HepG2 (cell line): ENCODE measurements around the gene MVP. TPM values are rescaled to one million over a fixed set of nuclear protein-coding genes. Genes with fewer than 3 reads are reported as not detected.

ENCODE experiments used
- BCL6 ChIP-seq: IDR thresholded peaks from 2 replicates; pipeline ENCODE4 v1.6.1; 2016; ENCODE audit warnings: missing genetic modification reagents, missing compliant biosample characterization
- CC2D1A ChIP-seq: sonication (generic); formaldehyde crosslinking; IDR thresholded peaks from 2 replicates; pipeline ENCODE4 v1.8.1; 2023; ENCODE audit warnings: mild to moderate bottlenecking, missing genetic modification reagents
- DNMT1 ChIP-seq: sonication (generic); formaldehyde crosslinking; IDR thresholded peaks from 2 replicates; pipeline ENCODE4 v1.5.1; 2020; ENCODE audit warnings: mild to moderate bottlenecking, missing genetic modification reagents
- ETV6 ChIP-seq: sonication (generic); formaldehyde crosslinking; conservative IDR thresholded peaks from 2 replicates; pipeline ENCODE4 v1.4.0; 2020; ENCODE audit warnings: missing genetic modification reagents
- HNRNPLL ChIP-seq: fragments of 200-400 bp; formaldehyde crosslinking; IDR thresholded peaks from 2 replicates; pipeline ENCODE4 v1.6.1; 2017; ENCODE audit warnings: mild to moderate bottlenecking, low read depth, low read length; ENCODE audit not compliant: poor library complexity, severe bottlenecking
- KLF15 ChIP-seq: sonication (generic); formaldehyde crosslinking; IDR thresholded peaks from 2 replicates; pipeline ENCODE4 v1.8.1; 2023; ENCODE audit warnings: borderline replicate concordance, mild to moderate bottlenecking, inconsistent platforms, missing genetic modification reagents, mixed read lengths
- MXD4 ChIP-seq: IDR thresholded peaks from 2 replicates; pipeline ENCODE4 v1.6.1; 2016; ENCODE audit warnings: mild to moderate bottlenecking, missing biosample characterization, missing genetic modification reagents
- PAX8 ChIP-seq: sonication (generic); formaldehyde crosslinking; IDR thresholded peaks from 2 replicates; pipeline ENCODE4 v1.8.0; 2022; ENCODE audit warnings: mild to moderate bottlenecking, missing genetic modification reagents, borderline replicate concordance
- POLR2AphosphoS2 ChIP-seq: IDR thresholded peaks from 2 replicates; pipeline ENCODE4 v1.6.1; 2011; ENCODE audit warnings: low read depth, low read length, improper control_type of control experiment
- RARG ChIP-seq: sonication (generic); formaldehyde crosslinking; IDR thresholded peaks from 2 replicates; pipeline ENCODE4 v1.4.0; 2020; ENCODE audit warnings: low read depth, mild to moderate bottlenecking, missing genetic modification reagents
- SP2 ChIP-seq: sonication (generic); formaldehyde crosslinking; IDR thresholded peaks from 2 replicates; pipeline ENCODE4 v1.5.1; 2020; ENCODE audit warnings: mild to moderate bottlenecking, missing genetic modification reagents
- SSRP1 ChIP-seq: IDR thresholded peaks from 2 replicates; pipeline ENCODE4 v1.6.1; 2016; ENCODE audit warnings: control low read depth
- XBP1 ChIP-seq: sonication (generic); formaldehyde crosslinking; IDR thresholded peaks from 2 replicates; pipeline ENCODE4 v1.5.0; 2020; ENCODE audit warnings: missing genetic modification reagents
- ZNF143 ChIP-seq: sonication (generic); formaldehyde crosslinking; IDR thresholded peaks from 2 replicates; pipeline ENCODE4 v1.4.0; 2020; ENCODE audit warnings: missing genetic modification reagents
- ZNF354B ChIP-seq: sonication (generic); formaldehyde crosslinking; IDR thresholded peaks from 2 replicates; pipeline ENCODE4 v1.8.0; 2022; ENCODE audit warnings: mild to moderate bottlenecking, missing genetic modification reagents
- ZNF367 ChIP-seq: sonication (generic); formaldehyde crosslinking; IDR thresholded peaks from 2 replicates; pipeline ENCODE4 v1.4.0; 2020; ENCODE audit warnings: missing genetic modification reagents, borderline replicate concordance
- ZNF484 ChIP-seq: sonication (generic); formaldehyde crosslinking; IDR thresholded peaks from 2 replicates; pipeline ENCODE4 v1.5.1; 2020; ENCODE audit warnings: mild to moderate bottlenecking, low read depth, missing genetic modification reagents, borderline replicate concordance
- ZNF839 ChIP-seq: sonication (generic); formaldehyde crosslinking; IDR thresholded peaks from 2 replicates; pipeline ENCODE4 v1.4.0; 2020; ENCODE audit warnings: missing genetic modification reagents, mild to moderate bottlenecking, borderline replicate concordance
- ZNF891 ChIP-seq: sonication (generic); formaldehyde crosslinking; IDR thresholded peaks from 2 replicates; pipeline ENCODE4 v1.5.0; 2020; ENCODE audit warnings: mild to moderate bottlenecking, missing genetic modification reagents
- polyA plus RNA-seq, 8 experiments: library from polyadenylated mRNA; depleted of rRNA in 3 of 8; stranded (reverse) in 7 of 8; unstranded in 1 of 8; fragments of >200 nt; fragmentation: Illumina TruSeq in 4 of 8; extraction: Trizol in 4 of 8; gene quantifications; 2 replicates each; pipeline versions ENCODE4 v1.2.1 to v1.2.3, GENCODE V29; 2011 to 2016; ENCODE audit warnings: low read depth in 4 of 8, missing spikeins in 1 of 8, mixed read lengths in 1 of 8; ENCODE audit not compliant: insufficient read depth in 1 of 8
- total RNA-seq, 5 experiments: library from RNA; depleted of rRNA; stranded (reverse); fragments of >200 nt; fragmentation: Illumina TruSeq; extraction: Trizol; gene quantifications; 2 replicates each; pipeline ENCODE4 v1.2.3, GENCODE V29; 2016; ENCODE audit warnings: low read depth in 1 of 5
- TF ChIP-seq, protein P1 (sequence below): sonication (generic); formaldehyde crosslinking; IDR thresholded peaks from 2 replicates; pipeline ENCODE4 v1.5.0; 2020; ENCODE audit warnings: mild to moderate bottlenecking, low read depth, missing genetic modification reagents, borderline replicate concordance
- TF ChIP-seq, protein P2 (sequence below): IDR thresholded peaks from 2 replicates; pipeline ENCODE4 v1.6.1; 2012; ENCODE audit warnings: inconsistent platforms
- TF ChIP-seq, protein P3 (sequence below): IDR thresholded peaks from 2 replicates; pipeline ENCODE4 v1.6.1; 2016; ENCODE audit warnings: low read depth
- TF ChIP-seq, protein P4 (sequence below): sonication (generic); formaldehyde crosslinking; IDR thresholded peaks from 2 replicates; pipeline ENCODE4 v1.5.0; 2020; ENCODE audit warnings: missing genetic modification reagents
- TF ChIP-seq, protein P5 (sequence below): sonication (generic); formaldehyde crosslinking; IDR thresholded peaks from 2 replicates; pipeline ENCODE4 v1.4.0; 2020; ENCODE audit warnings: missing genetic modification reagents
- TF ChIP-seq, protein P6 (sequence below): sonication (generic); formaldehyde crosslinking; IDR thresholded peaks from 2 replicates; pipeline ENCODE4 v1.5.0; 2020; ENCODE audit warnings: missing genetic modification reagents

MVP gene
- total and polyA plus RNA-seq, 2 of the 13 experiments (the other 11 are each of a cell fraction or from before 2014, with no cell fraction given): 22.9 to 43.5 TPM

DNA sequence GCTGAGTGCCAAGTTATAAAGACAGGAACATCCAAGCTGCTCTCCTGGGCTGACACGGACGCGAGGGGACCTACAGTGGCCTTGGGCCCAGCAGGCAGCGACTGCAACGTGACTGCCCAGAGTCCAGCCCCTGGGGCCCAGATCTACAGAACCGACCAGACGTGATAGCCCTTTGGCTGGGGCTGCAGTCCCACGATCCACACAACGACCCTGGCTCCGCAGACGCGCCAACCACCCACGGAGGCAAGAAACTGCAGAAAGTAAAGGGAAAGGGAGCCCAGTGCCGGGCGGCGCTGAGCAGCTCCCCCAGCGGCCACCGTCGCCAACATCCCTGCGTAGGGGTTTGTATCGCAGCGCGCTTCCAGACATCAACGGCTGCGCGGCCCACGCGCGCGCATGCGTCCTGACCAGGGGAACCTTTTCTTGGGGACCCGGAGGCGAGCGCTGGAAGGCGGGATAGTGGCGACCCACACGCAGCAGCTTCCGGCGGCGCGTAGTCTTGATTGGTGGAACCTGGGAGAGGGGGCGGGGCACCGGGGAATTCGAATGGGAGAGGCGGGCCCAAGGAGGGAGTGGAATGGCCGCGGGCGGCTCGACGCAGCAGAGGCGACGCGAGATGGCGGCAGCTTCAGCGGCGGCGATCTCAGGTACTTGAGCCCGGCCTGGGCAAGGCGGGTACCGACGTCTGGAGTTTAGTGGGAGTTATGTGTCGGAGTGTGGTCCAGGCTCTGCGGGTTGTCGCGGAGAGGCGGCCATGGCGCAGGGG lies 29.9 kb upstream of the MVP start, which contains the start of gene KIF22 (continued):
- TF ChIP-seq, protein P1, sequence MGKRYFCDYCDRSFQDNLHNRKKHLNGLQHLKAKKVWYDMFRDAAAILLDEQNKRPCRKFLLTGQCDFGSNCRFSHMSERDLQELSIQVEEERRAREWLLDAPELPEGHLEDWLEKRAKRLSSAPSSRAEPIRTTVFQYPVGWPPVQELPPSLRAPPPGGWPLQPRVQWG (CRISPR knock-in tag): no peak
- peak; percentile 58 for TF ChIP-seq BCL6 (CRISPR knock-in tag)
- peak; percentile 98 for TF ChIP-seq SP2 (CRISPR knock-in tag)
- no peak for TF ChIP-seq PAX8
- no peak for TF ChIP-seq XBP1 (CRISPR knock-in tag)
- TF ChIP-seq, protein P2, sequence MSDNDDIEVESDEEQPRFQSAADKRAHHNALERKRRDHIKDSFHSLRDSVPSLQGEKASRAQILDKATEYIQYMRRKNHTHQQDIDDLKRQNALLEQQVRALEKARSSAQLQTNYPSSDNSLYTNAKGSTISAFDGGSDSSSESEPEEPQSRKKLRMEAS: peak; percentile 65; the same call in 1 of the 2 replicates
- peak; percentile 50 for TF ChIP-seq ETV6 (CRISPR knock-in tag)
- no peak for TF ChIP-seq ZNF484 (CRISPR knock-in tag)
- TF ChIP-seq, protein P3, sequence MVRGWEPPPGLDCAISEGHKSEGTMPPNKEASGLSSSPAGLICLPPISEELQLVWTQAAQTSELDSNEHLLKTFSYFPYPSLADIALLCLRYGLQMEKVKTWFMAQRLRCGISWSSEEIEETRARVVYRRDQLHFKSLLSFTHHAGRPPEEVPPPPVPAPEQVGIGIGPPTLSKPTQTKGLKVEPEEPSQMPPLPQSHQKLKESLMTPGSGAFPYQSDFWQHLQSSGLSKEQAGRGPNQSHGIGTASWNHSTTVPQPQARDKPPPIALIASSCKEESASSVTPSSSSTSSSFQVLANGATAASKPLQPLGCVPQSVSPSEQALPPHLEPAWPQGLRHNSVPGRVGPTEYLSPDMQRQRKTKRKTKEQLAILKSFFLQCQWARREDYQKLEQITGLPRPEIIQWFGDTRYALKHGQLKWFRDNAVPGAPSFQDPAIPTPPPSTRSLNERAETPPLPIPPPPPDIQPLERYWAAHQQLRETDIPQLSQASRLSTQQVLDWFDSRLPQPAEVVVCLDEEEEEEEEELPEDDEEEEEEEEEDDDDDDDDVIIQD (CRISPR knock-in tag): peak; percentile 77
- TF ChIP-seq, protein P4, sequence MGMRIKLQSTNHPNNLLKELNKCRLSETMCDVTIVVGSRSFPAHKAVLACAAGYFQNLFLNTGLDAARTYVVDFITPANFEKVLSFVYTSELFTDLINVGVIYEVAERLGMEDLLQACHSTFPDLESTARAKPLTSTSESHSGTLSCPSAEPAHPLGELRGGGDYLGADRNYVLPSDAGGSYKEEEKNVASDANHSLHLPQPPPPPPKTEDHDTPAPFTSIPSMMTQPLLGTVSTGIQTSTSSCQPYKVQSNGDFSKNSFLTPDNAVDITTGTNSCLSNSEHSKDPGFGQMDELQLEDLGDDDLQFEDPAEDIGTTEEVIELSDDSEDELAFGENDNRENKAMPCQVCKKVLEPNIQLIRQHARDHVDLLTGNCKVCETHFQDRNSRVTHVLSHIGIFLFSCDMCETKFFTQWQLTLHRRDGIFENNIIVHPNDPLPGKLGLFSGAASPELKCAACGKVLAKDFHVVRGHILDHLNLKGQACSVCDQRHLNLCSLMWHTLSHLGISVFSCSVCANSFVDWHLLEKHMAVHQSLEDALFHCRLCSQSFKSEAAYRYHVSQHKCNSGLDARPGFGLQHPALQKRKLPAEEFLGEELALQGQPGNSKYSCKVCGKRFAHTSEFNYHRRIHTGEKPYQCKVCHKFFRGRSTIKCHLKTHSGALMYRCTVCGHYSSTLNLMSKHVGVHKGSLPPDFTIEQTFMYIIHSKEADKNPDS (CRISPR knock-in tag): no peak
- TF ChIP-seq SSRP1 (CRISPR knock-in tag): no peak
- peak; percentile 91 for TF ChIP-seq HNRNPLL
- TF ChIP-seq CC2D1A (CRISPR knock-in tag): no peak
- TF ChIP-seq DNMT1: peak; percentile 77
- TF ChIP-seq ZNF367 (CRISPR knock-in tag): 0 out of 2 replicates have a peak, but pooled peaks have one; percentile 25
- TF ChIP-seq ZNF891 (CRISPR knock-in tag): peak; percentile 66
- TF ChIP-seq ZNF354B (CRISPR knock-in tag): no peak
- TF ChIP-seq POLR2AphosphoS2: no peak
- peak; percentile 98 for TF ChIP-seq ZNF839 (CRISPR knock-in tag)
- TF ChIP-seq, protein P5, sequence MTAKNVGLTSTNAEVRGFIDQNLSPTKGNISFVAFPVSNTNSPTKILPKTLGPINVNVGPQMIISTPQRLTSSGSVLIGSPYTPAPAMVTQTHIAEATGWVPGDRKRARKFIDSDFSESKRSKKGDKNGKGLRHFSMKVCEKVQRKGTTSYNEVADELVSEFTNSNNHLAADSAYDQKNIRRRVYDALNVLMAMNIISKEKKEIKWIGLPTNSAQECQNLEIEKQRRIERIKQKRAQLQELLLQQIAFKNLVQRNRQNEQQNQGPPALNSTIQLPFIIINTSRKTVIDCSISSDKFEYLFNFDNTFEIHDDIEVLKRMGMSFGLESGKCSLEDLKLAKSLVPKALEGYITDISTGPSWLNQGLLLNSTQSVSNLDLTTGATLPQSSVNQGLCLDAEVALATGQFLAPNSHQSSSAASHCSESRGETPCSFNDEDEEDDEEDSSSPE (CRISPR knock-in tag): peak; percentile 99
- peak; percentile 36 for TF ChIP-seq ZNF143 (CRISPR knock-in tag)
- no peak for TF ChIP-seq RARG (CRISPR knock-in tag)
- TF ChIP-seq, protein P6, sequence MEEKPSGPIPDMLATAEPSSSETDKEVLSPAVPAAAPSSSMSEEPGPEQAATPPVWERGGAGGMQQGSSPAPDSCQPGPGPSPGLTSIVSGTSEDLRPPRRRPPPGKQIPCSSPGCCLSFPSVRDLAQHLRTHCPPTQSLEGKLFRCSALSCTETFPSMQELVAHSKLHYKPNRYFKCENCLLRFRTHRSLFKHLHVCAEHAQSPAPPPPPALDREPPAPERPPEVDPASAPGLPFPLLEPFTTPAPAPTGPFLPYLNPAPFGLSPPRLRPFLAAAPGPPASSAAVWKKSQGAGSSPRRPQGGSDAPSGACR: peak; percentile 65; the same call in 1 of the 2 replicates
- TF ChIP-seq KLF15: peak; percentile 87; the same call in 1 of the 2 replicates
- TF ChIP-seq MXD4 (CRISPR knock-in tag): peak; percentile 88
